HG02938 (cell line): ENCODE data around the gene ARHGEF9.
A peak's percentile ranks its signal among the peaks of the same experiment; 100 is the strongest.
"Not testable (repeated sequence)": the region's sequence is repeated elsewhere in the genome, so short reads cannot be mapped to it uniquely, and the experiment has no call there.

Experiments
- ATAC-seq: cut with Tn5 transposase; IDR thresholded peaks from one replicate; pipeline ENCODE4 v1.9.1; 2021; ENCODE audit warnings: mild to moderate bottlenecking, moderate library complexity; ENCODE audit not compliant: unreplicated experiment

The ARHGEF9 gene

DNA sequence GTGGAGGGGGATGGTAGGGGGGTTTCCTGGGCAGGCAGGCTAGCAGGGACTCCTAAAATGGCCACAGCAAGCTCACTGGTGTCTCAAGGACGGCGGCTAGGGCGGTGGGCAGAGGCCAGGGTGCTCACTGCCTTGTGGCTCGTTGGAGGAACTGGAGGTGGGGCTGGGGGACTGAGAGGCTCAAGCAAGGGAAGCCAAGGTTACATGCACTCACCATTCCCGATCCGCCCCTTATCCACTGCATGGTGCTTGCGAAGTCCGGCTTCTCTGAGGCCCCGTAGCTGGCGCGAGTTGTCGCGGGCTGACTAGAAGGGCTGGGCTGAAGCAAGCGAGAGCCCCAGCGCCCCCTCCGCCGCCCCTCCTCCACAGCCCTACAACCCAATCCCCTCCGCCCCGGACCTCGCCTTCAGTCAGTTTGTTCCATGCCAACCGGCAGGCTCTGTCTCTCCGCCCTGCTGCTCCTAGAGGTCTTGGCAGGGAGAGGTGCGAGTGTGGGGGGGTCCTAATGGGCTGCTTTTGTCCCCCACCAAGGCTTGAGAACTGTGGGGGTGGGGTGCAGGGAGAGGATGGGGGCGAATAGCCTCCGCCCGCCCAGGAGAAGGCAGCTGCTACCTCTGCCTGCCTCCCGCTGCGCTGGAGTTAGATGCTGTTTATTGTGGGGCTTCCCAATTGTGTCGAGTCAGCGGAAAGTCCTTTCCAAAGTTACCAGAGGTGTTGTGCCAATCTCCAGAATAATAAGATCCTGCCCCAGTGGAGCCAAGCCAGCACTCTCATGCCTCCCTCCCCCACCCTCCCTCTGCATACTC is at the start of gene ARHGEF9:
Gene ARHGEF9 (minus strand): TSS at position 313 of the 806 bp plus-strand sequence. CDS start 69 bp downstream, at position 244.
- ATAC-seq: no peak

DNA sequence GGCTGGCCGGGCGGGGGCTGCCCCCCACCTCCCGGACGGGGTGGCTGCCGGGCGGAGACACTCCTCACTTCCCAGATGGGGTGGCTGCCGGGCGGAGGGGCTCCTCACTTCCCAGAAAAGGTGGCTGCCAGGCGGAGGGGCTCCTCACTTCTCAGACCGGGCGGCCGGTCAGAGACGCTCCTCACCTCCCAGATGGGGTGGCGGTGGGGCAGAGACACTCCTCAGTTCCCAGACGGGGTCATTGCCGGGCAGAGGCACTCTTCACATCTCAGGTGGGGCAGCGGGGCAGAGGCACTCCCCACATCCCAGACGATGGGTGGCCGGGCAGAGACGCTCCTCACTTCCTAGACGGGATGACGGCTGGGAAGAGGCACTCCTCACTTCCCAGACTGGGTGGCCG is 40.4 kb upstream of the ARHGEF9 start:
- ATAC-seq: not testable (repeated sequence)

DNA sequence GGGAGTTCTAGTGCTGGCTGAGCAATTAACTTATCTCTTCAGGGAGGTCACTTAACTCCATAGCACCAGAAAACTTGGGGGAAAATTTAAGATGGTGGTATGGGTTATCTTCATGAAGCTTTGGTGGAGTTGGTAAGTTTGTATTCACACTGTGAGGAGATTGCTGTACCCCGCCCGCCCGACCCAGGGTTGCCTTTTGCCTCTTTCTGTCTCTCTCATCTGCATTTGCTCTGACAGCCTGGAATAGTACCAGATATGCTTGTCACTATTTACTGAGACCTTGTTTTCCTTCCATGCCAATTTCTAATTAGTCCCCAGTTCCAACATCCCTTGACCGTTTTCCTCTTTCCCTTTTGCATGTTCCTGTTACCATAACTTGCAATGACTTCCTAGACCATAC is 33.1 kb upstream of the ARHGEF9 start:
- ATAC-seq: no peak

DNA sequence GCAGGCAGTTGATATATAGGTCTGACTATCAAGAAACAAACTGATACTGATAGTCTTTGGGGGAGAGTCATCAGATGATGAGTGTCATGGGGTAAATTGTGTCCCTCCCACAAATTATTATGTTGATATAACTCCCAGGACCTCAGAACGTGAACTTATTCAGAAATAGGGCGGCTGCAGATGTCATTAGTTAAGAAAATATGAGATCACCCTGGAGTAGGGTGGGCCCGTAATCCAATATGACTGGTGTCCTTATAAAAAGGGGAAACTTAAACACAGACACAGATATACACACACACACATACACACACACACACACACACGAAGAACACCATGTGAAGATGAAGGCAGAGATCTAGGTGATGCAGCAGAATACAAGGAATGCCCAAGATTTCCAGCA is 32.7 kb upstream of the ARHGEF9 start:
- ATAC-seq: no peak

DNA sequence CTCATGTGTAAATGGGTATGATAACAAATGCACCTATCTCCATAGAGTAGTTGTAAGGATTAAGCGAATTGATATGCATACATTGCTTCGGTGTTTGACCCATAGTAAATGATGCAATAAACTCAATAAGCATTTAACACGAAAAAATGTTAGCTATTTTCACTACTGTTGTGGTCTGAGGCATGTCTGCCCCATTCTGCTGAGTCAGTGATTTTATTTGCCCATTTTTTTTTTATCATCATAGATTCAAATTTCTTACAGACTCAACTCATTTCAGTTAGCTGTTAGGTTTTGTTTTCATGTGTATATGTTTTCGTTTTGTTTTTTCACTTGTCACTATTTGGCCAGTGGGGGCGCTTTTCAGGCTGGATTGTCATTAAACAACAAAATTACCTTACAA is 27.8 kb upstream of the ARHGEF9 start:
- ATAC-seq: no peak

DNA sequence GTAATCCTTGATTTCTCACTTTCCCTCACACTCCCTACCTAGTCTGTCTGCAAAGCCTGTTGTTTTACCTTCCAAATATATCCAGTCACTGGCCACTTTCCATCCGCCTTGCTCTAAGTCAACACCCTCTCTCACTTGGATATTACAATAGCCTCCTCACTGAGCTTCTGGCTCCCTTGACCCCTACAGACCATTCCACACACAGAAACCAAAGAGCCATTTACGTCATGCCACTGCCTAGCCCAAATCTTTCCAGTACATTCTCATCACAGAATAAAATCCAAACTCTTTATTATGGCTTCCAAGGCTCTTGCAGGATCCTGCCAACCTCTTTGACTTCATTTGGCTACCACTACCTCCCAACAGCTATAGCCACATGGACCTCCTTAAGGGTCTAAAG is 25.7 kb upstream of the ARHGEF9 start:
- ATAC-seq: no peak

DNA sequence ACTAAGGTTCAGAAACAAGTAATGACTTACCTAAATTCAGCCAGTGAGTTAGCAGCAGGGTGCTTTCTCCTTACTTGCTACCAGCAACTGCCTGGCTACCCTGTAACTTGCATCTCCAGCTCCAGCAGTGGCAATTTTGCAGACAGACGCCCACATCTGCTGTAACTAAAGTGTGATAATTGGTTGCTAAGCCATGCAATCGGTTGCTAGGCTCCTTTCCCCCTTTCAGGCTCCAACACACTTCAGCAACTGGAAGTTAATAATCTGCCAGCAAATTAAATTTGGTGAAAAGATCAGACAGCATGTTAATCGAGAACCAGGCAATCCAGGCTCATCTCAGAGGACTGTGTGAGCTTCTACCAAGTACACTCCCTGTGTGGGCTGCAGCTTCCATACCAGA is 24.2 kb upstream of the ARHGEF9 start:
- ATAC-seq: no peak

DNA sequence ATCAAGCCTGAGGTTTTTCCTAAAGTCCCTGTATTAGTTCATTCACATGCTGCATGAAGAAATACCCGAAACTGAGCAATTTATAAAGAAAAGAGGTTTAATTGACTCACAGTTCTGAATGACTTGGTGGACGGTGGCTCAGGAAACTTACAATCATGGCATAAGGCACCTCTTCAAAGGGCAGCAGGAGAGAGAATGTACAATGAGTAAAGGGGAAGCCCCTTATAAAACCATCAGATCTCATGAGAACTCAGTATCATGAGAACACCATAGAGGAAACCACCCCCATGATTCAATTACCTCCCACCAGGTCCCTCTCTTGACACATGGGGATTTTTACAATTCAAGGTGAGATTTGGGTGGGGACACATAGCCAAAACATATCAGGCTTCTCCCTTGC is 10.4 kb upstream of the ARHGEF9 start:
- not testable (repeated sequence) for ATAC-seq

DNA sequence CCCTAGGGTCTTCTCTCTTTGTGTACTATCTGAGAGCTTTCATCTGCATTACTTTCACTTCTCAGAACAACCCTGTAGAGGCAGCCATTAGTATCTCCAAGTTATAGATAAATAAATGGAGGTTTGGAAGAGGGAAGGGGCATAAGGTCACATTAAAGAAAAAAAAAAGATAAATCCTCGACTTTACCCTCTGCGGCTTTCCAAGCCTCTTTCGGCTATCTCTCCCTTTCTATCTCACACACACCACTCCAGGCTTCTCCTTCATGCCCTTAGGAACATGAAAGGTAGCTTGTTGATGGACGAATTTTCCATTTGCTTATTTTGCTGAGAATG is 660 bp upstream of the ARHGEF9 start:
- no peak for ATAC-seq

DNA sequence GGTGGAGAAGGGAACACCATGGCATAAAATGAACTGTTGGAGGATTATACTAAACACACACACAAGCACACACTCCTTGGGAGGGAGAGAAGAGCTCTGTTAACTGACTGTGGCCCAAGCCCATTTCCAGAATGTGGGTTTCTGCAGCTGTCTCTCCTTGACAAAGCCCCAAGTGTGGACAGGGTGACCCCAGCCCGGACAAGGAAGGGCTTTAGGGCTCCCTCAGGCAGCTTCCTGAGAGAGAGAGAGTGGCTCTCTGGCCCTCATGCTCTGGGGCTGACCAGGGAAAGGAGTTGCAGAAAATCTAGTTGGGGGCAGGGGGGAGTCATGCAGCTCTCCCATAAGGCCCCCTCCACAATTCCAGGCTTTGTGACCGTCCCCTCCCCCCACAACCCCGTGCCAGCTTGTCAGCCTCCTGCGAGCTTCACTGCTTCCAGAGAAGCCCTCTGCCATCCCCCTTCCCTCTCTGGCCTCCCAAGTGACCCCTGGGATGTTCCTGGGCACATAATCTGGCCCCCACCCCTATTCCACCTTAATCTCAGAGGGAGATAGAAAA is 590 bp downstream of the ARHGEF9 start:
- no peak for ATAC-seq

DNA sequence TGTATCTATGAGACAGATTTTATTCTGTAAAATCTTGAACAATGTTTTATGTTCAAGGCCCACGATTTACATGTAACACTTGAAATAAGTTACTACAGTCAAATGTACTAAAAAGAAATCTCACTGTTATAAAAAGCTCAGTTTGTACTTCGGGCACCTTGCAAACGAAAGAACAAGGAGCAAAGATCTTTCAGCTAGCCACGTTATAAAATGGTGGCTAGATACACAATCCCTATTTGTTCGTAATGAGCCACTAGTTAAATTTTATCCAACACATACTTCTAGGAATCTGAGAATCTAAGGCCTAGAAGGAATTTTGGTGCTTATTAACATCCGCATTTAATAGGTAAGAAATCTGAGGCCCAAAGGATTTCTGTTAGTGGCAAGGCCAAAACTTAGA is 2.5 kb downstream of the ARHGEF9 start:
- ATAC-seq: no peak

DNA sequence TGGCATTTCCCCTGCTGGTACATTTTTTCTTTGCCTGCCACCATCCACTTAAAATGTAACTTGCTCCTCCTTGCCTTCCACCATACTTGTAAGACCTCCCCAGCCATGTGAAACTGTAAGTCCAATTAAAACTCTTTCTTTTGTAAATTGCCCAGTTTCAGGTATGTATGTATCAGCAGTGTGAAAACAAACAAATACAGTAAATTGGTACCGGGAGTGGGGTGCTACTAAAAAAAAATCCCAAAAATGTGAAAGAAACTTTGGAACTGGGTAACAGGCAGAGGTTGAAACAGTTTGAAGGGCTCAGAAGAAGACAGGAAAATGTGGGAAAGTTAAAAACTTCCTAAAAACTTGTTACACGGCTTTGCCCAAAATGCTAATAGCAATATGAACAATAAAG is 16.3 kb downstream of the ARHGEF9 start:
- no peak for ATAC-seq

DNA sequence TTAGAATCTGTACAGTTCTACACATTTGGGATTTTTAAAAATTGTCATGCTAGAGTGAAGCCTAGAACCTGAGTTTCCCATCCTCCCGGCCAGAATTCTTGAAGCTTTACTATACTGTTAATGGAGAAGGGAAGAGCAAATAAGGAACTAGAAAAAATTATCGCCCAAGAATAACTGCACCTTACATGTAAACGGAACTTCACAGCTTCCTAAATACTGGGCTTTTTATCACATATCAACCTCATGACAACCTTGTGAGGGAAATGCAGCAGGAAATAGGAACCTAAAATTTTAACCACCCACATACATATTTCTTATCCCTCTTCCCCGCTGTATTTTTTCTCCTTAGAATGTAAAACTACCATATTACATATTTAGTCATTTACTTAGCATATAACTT is 19.3 kb downstream of the ARHGEF9 start:
- ATAC-seq: no peak

DNA sequence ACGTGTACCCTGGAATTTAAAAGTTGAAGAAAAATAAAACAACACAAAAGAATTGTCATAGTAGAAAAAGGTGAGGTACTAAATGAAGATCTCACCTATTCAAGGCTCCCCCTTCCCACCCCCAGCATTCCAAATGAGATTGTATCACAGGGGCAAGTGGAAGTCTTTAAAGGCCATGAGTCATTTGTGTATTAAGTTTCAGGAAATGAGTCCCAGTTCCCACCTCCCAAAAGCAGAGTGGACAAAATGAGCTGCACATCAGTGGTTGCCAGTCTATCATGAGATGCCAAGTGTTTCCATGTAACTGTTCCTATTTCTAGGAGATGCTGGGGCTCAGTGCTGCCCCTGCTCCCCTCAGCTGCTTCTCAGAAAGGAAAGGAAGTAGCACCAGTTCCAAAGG is 20.1 kb downstream of the ARHGEF9 start:
- ATAC-seq: no peak

DNA sequence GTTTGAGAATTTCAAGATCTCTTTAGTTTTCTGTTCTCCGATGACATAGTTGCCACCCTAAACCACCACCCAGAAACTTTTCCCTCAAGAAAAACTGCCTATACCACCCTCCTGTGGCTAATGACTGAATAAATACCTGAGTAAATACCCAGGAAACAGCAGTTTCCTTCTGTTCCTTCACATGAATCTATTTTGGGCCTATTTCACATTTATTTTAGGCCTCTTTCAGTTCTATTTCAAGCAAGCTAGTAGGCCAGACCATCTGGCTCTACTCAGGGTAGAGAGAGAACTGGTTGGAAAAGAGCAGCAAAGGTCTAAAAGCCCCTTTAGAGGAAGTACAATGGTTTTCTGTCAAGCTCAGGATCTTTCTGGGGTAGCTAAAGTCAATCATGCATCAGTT is 23.4 kb downstream of the ARHGEF9 start:
- peak; percentile 74 for ATAC-seq

DNA sequence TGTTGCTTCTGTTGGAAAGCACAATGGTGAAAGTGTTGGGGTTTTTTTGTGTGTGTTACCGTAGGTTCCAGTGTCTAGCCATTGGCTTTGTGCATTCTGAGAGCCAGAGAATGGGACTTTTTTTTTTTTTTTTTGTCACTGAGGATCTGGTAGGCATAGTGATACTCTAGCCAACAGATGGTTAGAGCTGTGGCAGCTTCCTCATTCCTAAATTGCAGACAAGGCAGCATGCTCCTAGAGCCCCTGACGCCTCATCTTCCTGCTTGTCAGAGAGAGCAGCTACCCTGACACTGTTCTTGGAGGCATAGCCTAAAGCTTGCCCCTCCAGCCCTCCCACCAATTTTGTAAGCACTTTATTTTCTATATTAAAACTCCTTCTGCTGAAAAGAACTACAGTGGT is 27.0 kb downstream of the ARHGEF9 start:
- ATAC-seq: no peak

DNA sequence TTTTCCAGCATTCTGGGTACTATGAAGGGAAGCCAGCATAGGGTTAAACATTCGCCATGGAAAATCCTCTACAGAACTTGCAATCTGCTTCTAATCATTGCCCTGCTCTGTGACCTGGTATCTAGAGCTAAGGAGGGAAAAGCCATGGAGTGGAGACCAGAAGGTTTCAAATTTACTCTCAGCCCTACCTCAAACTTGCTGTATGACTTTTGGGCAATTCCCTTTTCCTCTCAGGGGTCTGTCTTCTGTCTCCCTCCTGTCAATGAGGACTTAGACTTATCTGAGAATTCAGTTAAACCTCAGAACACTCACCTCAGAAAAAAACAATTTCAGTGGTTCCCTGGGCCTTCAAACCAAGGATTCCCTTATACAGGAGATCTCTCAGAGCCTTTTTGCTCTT is 29.1 kb downstream of the ARHGEF9 start:
- no peak for ATAC-seq

DNA sequence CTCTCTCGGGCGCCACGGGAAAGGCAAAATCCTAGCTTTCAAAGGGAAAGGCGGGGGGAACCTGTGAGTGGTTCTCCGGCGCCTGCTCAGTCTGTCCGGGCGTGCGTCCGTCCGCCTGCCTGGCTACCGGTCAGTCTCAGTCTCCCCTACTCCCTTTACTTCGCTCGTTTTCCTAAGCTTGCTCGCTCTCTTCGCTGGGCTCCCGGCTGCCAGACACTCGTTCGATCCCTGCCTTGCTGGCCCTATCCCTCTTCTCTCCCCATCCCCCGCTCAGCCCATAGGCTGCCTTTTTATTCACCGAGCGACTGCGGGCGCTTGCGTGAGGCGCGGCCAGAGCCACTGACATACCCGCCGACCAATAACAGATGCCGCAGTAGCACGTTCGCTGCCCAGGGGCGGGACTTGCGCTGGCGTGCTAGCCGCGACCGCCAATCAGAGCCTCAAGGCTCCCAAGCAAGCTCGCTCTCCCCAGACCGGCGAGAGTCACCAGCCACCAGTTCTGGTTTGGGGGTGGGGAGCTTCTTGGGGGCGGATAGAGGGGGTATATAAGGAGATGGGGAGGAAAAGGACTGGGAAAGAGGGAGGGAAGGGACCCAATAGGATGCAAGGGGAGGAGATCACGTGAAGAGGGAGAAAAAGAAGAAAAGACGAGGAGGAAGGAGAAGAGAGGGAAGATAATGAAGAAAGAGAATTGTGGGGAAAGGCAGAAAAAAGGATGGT is 30.0 kb downstream of the ARHGEF9 start:
- ATAC-seq: peak; percentile 92

DNA sequence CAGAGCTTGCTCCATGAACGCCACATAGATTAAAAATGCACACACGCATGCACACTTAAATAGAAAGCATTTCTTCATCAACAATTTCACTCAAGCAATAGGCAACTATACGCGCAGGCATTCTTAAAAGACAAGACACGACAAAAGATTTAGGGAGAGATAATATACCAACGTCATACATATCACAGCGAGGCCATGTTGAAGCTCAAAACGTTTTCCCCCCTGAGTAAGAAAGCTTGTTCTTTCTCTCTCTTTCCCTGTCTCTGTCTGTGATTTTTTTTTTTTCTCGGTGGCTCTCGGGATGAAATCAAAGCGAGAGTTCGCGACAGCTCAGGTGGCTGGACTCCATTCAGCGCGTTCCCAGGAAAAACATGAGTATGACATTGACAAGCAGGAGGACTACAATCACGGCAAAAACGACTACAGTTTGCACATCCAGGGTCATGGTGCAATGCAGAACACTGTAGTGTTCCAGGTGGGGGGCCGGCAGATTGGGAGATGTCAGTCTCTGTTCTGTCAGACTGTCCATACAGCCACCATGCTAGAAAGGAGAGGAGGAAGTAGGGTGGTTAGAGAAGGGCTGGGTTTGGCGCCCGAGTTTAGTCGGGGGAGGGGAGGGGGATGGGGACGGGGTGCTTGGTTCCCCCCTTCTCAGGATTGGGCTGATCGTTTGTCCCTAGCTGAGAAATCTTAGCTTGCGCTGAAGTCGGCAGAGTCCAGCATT is 30.7 kb downstream of the ARHGEF9 start:
- ATAC-seq: peak; percentile 28

DNA sequence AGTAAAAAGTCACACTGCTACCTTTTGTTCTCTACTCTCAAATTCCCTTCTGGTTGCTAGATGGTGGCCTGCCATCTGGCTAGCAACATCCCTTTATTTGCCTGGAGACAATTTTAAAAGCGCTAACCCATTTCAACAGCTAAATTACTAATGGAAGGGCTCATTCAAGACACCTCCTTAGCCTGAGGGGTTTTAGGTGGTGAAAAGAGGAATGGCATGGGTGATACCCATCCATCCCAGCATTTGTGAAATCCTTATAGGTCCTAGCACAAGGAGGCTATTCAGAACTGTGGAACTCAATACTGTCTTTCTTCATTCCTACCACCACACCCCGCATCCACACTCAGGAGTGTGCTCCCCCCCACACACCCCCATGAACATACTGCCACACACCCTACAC is 33.5 kb downstream of the ARHGEF9 start:
- no peak for ATAC-seq

DNA sequence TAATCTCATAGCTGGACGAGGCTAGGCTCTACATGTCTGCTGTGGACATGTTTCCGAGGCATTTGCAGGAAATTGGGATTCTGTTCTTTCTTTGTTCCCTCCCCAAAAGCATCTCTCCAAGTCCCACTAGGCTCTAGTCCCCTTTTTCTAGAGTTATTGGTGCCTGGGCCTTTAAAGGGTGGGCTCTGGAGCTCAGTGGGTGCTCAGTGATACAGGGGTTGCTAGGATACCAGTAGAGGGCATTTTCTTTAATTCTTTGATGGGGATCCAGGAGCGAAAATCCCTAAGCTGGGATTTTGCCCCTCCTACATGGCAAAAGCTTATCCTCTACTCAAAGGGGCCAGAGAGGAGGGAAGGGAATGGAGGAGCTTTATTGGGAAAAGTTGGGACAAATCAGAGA is 34.2 kb downstream of the ARHGEF9 start:
- ATAC-seq: no peak

DNA sequence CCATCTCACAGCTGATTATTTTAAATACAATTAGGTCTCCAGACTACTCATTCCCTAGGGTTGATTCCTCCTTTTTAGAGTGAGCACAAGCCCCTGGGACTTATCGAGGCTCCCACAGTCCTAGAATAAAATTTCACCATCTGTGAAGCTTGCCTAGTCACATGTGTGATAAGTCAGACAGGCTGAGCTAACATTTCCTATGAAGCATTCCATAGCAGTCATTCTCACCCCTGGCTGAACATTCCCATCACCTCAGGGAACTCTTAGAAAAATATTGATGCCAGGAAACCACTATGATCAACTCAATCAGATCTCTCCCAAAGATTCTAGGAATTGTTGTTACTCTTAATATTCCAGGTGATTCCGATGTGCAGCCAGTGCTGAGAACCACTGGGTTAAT is 37.7 kb downstream of the ARHGEF9 start:
- ATAC-seq: no peak
